ENCODE measurements around the gene WNT2.
A peak's percentile ranks its signal among the peaks of the same experiment; 100 is the strongest.
"Not testable (repeated sequence)": the region's sequence is repeated elsewhere in the genome, so short reads cannot be mapped to it uniquely, and the experiment has no call there.

The WNT2 gene

GRCh38 chr7:117259615-117260014, 63.2 kb downstream of the WNT2 start:
- DNase-seq: no peak

GRCh38 chr7:117251687-117252086, 71.2 kb downstream of the WNT2 start:
- DNase-seq: no peak

GRCh38 chr7:117250801-117251200, 72.1 kb downstream of the WNT2 start:
- no peak for DNase-seq

- no peak for DNase-seq
Measured at GRCh38 chr7:117250245-117250644, 72.6 kb downstream of the WNT2 start.

- no peak for DNase-seq
Measured at GRCh38 chr7:117249696-117250095, 73.2 kb downstream of the WNT2 start.

- DNase-seq: no peak
Measured at GRCh38 chr7:117248829-117249228, 74.0 kb downstream of the WNT2 start.

GRCh38 chr7:117247809-117248208, 75.0 kb downstream of the WNT2 start:
- DNase-seq: no peak

- DNase-seq: not testable (repeated sequence)
Measured at GRCh38 chr7:117245703-117246102, 77.2 kb downstream of the WNT2 start.

- no peak for DNase-seq
Measured at GRCh38 chr7:117243390-117243789, 79.5 kb downstream of the WNT2 start.

- no peak for DNase-seq
Measured at GRCh38 chr7:117241088-117241487, 81.8 kb downstream of the WNT2 start.

- no peak for DNase-seq
Measured at GRCh38 chr7:117238937-117239336, 83.9 kb downstream of the WNT2 start.

GRCh38 chr7:117238472-117238871, 84.4 kb downstream of the WNT2 start:
- no peak for DNase-seq

- no peak for DNase-seq
Measured at GRCh38 chr7:117237646-117238045, 85.2 kb downstream of the WNT2 start.

GRCh38 chr7:117231047-117231359, 91.9 kb downstream of the WNT2 start:
- DNase-seq: no peak

GRCh38 chr7:117230276-117231046, 92.4 kb downstream of the WNT2 start:
- no peak for DNase-seq

GRCh38 chr7:117229350-117229749, 93.5 kb downstream of the WNT2 start:
- DNase-seq: peak; percentile 45

- DNase-seq: no peak
Measured at GRCh38 chr7:117227091-117227490, 95.8 kb downstream of the WNT2 start.

GRCh38 chr7:117225536-117225935, 97.3 kb downstream of the WNT2 start:
- DNase-seq: no peak
